GM15510 (cell line): ENCODE data around the gene AGPAT2.

Experiments
- POLR2A ChIP-seq: IDR thresholded peaks from 3 replicates; pipeline ENCODE4 v1.6.1; 2011; ENCODE audit warnings: borderline replicate concordance; ENCODE audit not compliant: insufficient read length; ENCODE audit errors: extremely low read depth

Gene AGPAT2

GRCh38 chr9:136697821-136698526 is 10.7 kb upstream of the AGPAT2 start:
- no peak for TF ChIP-seq POLR2A

- no peak for TF ChIP-seq POLR2A
These were observed 10.0 kb upstream of the AGPAT2 start for GRCh38 chr9:136697146-136697820.

- TF ChIP-seq POLR2A, result no peak
These were observed 9.2 kb upstream of the AGPAT2 start for GRCh38 chr9:136696502-136696901.

- no peak for TF ChIP-seq POLR2A
These were observed 8.7 kb upstream of the AGPAT2 start for GRCh38 chr9:136695955-136696354.

- TF ChIP-seq POLR2A, result no peak
These were observed 8.2 kb upstream of the AGPAT2 start for GRCh38 chr9:136695435-136695895.

- no peak for TF ChIP-seq POLR2A
These were observed 7.6 kb upstream of the AGPAT2 start for GRCh38 chr9:136694872-136695247.

- TF ChIP-seq POLR2A, result no peak
These were observed 7.1 kb upstream of the AGPAT2 start for GRCh38 chr9:136694163-136694871.

GRCh38 chr9:136693490-136694162 is 6.4 kb upstream of the AGPAT2 start:
- TF ChIP-seq POLR2A, result no peak

- no peak for TF ChIP-seq POLR2A
These were observed 5.9 kb upstream of the AGPAT2 start for GRCh38 chr9:136693135-136693489.

GRCh38 chr9:136692185-136693134 is 5.2 kb upstream of the AGPAT2 start:
- no peak for TF ChIP-seq POLR2A

GRCh38 chr9:136691316-136692184 is 4.3 kb upstream of the AGPAT2 start:
- TF ChIP-seq POLR2A, result no peak

GRCh38 chr9:136690806-136691261 is 3.6 kb upstream of the AGPAT2 start:
- TF ChIP-seq POLR2A, result no peak

GRCh38 chr9:136690104-136690805 is 3.0 kb upstream of the AGPAT2 start:
- TF ChIP-seq POLR2A, result no peak

- no peak for TF ChIP-seq POLR2A
These were observed 1.8 kb upstream of the AGPAT2 start for GRCh38 chr9:136689108-136689460.
